Activated B cell treated with CpG ODN at 0.5 μM for 24 hours (primary cell): ENCODE measurements around the gene TBX18. TPM values are rescaled to one million over a fixed set of nuclear protein-coding genes. Genes with fewer than 3 reads are reported as not detected.

Experiments used
- ATAC-seq: fragments of 200-7000 bp; cut with Tn5 transposase; one replicate; pipeline ENCODE4 v1.10.0; 2021; ENCODE audit warnings: low read depth, mild to moderate bottlenecking, moderate library complexity
- CTCF ChIA-PET: fragments of 350-600 bp; sonication (Branson Sonifier 250); formaldehyde crosslinking; loops from one replicate; lab custom pipeline; 2021; ENCODE audit warnings: antibody characterized with exemption; lab: Charles Lee
- POLR2A ChIA-PET: fragments of 350-600 bp; sonication (Branson Sonifier 250); formaldehyde crosslinking; loops from one replicate; lab custom pipeline; 2021; ENCODE audit warnings: antibody characterized with exemption; lab: Charles Lee
- DNase-seq: peaks from one replicate; pipeline ENCODE4 v3.0.0; 2022
- H3K27ac Mint-ChIP-seq: one replicate; pipeline ENCODE4 v1.8.0; 2020; ENCODE audit warnings: mixed read lengths
- H3K27me3 Mint-ChIP-seq: one replicate; pipeline ENCODE4 v1.8.0; 2021; ENCODE audit warnings: mixed read lengths
- H3K36me3 Mint-ChIP-seq: one replicate; pipeline ENCODE4 v1.8.0; 2021; ENCODE audit warnings: low read depth, mixed read lengths
- H3K4me1 Mint-ChIP-seq: one replicate; pipeline ENCODE4 v1.8.0; 2021; ENCODE audit warnings: mixed read lengths
- H3K4me3 Mint-ChIP-seq: one replicate; pipeline ENCODE4 v1.8.0; 2020; ENCODE audit warnings: mild to moderate bottlenecking, mixed read lengths
- H3K9me3 Mint-ChIP-seq: one replicate; pipeline ENCODE4 v1.8.0; 2020; ENCODE audit warnings: mixed read lengths
- intact Hi-C: fragments of 100-400 bp; cut with micrococcal nuclease; formaldehyde crosslinking; loops from one replicate; pipeline ENCODE4 v1.15.1; 2024
- total RNA-seq: library from RNA; stranded (reverse); gene quantifications from 2 replicates; pipeline ENCODE4 v1.2.3, GENCODE V29; 2022
- TF ChIP-seq, protein P1 (sequence below): fragments of 200-600 bp; IDR thresholded peaks from one replicate; pipeline ENCODE4 v1.8.0; 2022; ENCODE audit warnings: antibody characterized with exemption, mild to moderate bottlenecking

Gene TBX18
- total RNA-seq, 1 donor from 2014 or later: not detected

- intact Hi-C loops: no loop called here
- DNase-seq (no peak), ATAC-seq (no peak)
- Mint-ChIP-seq H3K36me3 (no peaks in the 10 kb centered on the region), H3K9me3 (peaks cover 3% of the 10 kb centered on the region), H3K27ac (no peak overlapping the region), H3K4me3 (no peak overlapping the region), H3K27me3 (no peaks in the 10 kb centered on the region), H3K4me1 (no peaks in the 10 kb centered on the region)
- TF ChIP-seq, protein P1, sequence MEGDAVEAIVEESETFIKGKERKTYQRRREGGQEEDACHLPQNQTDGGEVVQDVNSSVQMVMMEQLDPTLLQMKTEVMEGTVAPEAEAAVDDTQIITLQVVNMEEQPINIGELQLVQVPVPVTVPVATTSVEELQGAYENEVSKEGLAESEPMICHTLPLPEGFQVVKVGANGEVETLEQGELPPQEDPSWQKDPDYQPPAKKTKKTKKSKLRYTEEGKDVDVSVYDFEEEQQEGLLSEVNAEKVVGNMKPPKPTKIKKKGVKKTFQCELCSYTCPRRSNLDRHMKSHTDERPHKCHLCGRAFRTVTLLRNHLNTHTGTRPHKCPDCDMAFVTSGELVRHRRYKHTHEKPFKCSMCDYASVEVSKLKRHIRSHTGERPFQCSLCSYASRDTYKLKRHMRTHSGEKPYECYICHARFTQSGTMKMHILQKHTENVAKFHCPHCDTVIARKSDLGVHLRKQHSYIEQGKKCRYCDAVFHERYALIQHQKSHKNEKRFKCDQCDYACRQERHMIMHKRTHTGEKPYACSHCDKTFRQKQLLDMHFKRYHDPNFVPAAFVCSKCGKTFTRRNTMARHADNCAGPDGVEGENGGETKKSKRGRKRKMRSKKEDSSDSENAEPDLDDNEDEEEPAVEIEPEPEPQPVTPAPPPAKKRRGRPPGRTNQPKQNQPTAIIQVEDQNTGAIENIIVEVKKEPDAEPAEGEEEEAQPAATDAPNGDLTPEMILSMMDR: no peak
- ChIA-PET POLR2A (no interaction called here), CTCF (no interaction called here)
Measured at GRCh38 chr6:84685983-84686584, 78.3 kb downstream of the TBX18 start.

- H3K27me3 Mint-ChIP-seq: no peaks in the 10 kb centered on the region
- ChIA-PET POLR2A (no interaction called here), CTCF (no interaction called here)
- H3K4me3 Mint-ChIP-seq: no peak overlapping the region
- TF ChIP-seq, protein P1: no peak
- H3K4me1 Mint-ChIP-seq: no peaks in the 10 kb centered on the region
- H3K36me3 Mint-ChIP-seq: no peaks in the 10 kb centered on the region
- peaks cover 3% of the 10 kb centered on the region for H3K9me3 Mint-ChIP-seq
- intact Hi-C loops: no loop called here
- H3K27ac Mint-ChIP-seq: no peak overlapping the region
- no peak for DNase-seq
- no peak for ATAC-seq
Measured at GRCh38 chr6:84681693-84682326, 82.6 kb downstream of the TBX18 start.

DNA sequence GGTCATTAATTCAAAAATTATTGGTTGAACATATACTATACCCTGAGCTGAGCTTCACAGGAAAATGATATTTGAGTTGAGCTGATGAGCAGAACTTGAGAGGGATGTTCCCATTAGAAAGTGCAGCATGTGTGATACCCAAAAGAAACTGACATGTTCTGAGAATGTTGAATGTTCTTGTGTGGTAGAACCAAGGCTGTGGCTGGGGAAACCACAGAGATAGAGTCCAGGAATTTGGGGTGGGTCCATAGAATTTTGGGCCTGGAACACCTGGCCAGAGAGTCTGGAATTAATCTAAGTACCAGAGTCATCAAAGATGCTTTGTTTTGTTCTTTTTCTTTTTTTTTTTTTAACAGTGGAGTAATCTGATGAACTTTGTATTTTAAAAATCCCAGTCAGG, 88.7 kb downstream of the TBX18 start:
- intact Hi-C loops: no loop called here
- H3K9me3 Mint-ChIP-seq: no peaks in the 10 kb centered on the region
- TF ChIP-seq, protein P1: no peak
- no peaks in the 10 kb centered on the region for H3K36me3 Mint-ChIP-seq
- ATAC-seq (no peak), DNase-seq (no peak)
- H3K4me1 Mint-ChIP-seq: no peaks in the 10 kb centered on the region
- POLR2A ChIA-PET: no interaction called here
- H3K27ac Mint-ChIP-seq: no peak overlapping the region
- no peaks in the 10 kb centered on the region for H3K27me3 Mint-ChIP-seq
- CTCF ChIA-PET: no interaction called here
- no peak overlapping the region for H3K4me3 Mint-ChIP-seq

DNA sequence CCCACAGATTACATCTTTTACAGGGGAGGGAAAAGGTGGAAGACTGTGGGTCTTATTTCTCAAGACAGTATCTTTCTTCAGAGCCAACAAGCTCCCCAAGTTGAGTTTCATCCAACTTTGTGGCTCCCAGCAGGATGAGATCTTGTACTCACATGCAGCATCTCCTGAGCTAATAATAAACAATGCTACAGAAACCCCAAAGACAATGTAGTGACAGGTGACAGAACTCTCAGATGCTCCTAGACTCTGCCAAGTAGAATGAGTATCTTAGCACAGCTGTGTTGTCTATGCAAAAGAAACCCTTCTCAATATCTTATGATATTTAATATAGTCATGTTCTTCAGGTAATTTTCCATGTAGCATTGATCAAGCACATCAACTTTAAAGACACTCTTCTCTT, 90.0 kb downstream of the TBX18 start:
- Mint-ChIP-seq H3K36me3 (no peaks in the 10 kb centered on the region), H3K27me3 (no peaks in the 10 kb centered on the region), H3K4me1 (no peaks in the 10 kb centered on the region), H3K4me3 (no peak overlapping the region), H3K27ac (no peak overlapping the region), H3K9me3 (no peaks in the 10 kb centered on the region)
- ATAC-seq (no peak), DNase-seq (no peak)
- intact Hi-C loops: no loop called here
- ChIA-PET CTCF (no interaction called here), POLR2A (no interaction called here)
- TF ChIP-seq, protein P1: no peak

GRCh38 chr6:84671183-84671582, 93.2 kb downstream of the TBX18 start:
- no peak for DNase-seq
- Mint-ChIP-seq H3K4me1 (no peaks in the 10 kb centered on the region), H3K36me3 (no peaks in the 10 kb centered on the region), H3K4me3 (no peak overlapping the region), H3K27me3 (no peaks in the 10 kb centered on the region), H3K27ac (no peak overlapping the region), H3K9me3 (no peaks in the 10 kb centered on the region)
- TF ChIP-seq, protein P1: no peak
- ATAC-seq: no peak
- intact Hi-C loops: no loop called here
- ChIA-PET POLR2A (no interaction called here), CTCF (no interaction called here)
